ENCODE data around the gene BPIFA2. TPM values are rescaled to one million over a fixed set of nuclear protein-coding genes. Genes with fewer than 3 reads are reported as not detected.
A peak's percentile ranks its signal among the peaks of the same experiment; 100 is the strongest.

Gene BPIFA2
- total RNA-seq, 1 donor from 2014 or later, result not detected

DNA sequence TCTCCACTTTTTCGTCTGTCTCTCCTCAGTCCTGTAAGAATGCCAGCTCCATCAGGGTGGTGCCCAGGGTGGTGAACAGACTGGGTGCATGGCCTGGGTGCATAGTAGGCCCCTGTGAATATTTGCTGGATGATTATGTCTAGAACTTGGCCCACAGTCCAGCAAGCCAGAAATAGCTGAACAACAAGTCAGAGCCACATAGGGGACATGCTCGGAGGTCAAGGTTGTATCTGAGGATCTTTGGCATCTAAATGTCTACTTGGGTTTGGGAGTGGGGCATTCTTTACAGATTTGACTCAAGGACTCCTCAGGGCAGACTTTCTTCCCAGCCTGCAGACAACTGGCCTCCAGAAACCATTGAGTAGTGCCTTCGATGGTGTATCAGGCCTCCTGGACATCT is 31.1 kb downstream of the BPIFA2 start:
- no peak for DNase-seq
- Histone ChIP-seq H3K4me3 (no peak overlapping the region), H3K4me1 (no peaks in the 10 kb centered on the region), H3K36me3 (no peaks in the 10 kb centered on the region), H3K9me3 (replicated peaks) (no peaks in the 10 kb centered on the region), H3K27me3 (ENCODE audit: low read depth) (peaks cover 80% of the 10 kb centered on the region), H3K27ac (replicated peaks) (no peak overlapping the region)
- intact Hi-C loops (cut with micrococcal nuclease), result no loop called here
- no peak for TF ChIP-seq CTCF (IDR thresholded peaks at IDR 0.05; ENCODE audit: borderline replicate concordance)

DNA sequence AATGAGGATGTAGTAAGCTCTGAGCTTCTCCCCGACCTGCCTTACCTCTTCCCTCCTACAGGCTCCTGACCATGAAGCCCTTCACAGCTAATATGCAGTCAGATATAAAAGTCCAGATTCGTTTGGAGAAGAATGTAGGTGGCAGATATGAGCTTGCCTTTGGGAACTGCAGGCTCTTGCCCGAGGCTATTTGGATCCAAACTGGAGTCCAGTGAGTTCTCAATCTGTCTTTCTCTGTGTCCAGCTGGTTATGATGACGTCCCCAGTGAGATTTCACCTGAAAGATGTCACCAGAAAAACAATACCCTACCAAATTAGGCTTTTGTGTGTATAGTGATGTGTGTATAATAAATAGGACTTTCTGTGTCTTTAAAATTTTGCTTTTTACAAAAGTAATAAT is 34.5 kb downstream of the BPIFA2 start:
- TF ChIP-seq CTCF (IDR thresholded peaks at IDR 0.05; ENCODE audit: borderline replicate concordance), result no peak
- no peak overlapping the region for H3K27ac ChIP-seq (replicated peaks)
- no peaks in the 10 kb centered on the region for H3K4me1 ChIP-seq
- no peaks in the 10 kb centered on the region for H3K9me3 ChIP-seq (replicated peaks)
- H3K4me3 ChIP-seq, result no peak overlapping the region
- no peaks in the 10 kb centered on the region for H3K36me3 ChIP-seq
- peaks cover 86% of the 10 kb centered on the region for H3K27me3 ChIP-seq (ENCODE audit: low read depth)
- intact Hi-C loops (cut with micrococcal nuclease), result no loop called here
- DNase-seq, result no peak

DNA sequence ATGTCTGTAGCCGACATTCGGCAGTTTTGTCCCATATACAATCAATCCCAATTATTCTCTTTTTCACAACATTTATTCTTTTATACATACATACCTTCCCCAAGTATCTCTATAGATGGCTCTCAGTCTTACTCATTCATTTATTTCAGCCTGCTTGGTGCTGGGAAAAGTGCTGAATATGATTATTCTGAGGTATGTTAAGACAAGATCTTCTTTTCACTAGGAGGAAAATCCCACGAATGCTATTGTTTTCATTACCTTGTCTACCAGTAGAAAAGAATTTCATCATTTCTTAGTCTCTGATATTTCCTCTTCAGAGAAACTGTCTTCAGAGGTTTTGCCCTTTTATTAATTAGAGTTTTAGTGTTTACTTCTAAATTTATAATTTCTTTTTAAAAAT is 35.5 kb downstream of the BPIFA2 start:
- Histone ChIP-seq H3K4me1 (no peaks in the 10 kb centered on the region), H3K9me3 (replicated peaks) (no peaks in the 10 kb centered on the region), H3K27ac (replicated peaks) (no peak overlapping the region), H3K36me3 (no peaks in the 10 kb centered on the region), H3K27me3 (ENCODE audit: low read depth) (peaks cover 86% of the 10 kb centered on the region), H3K4me3 (no peak overlapping the region)
- no peak for DNase-seq
- TF ChIP-seq CTCF (IDR thresholded peaks at IDR 0.05; ENCODE audit: borderline replicate concordance), result no peak
- intact Hi-C loops (cut with micrococcal nuclease), result no loop called here

- intact Hi-C loops (cut with micrococcal nuclease), result no loop called here
- TF ChIP-seq CTCF (IDR thresholded peaks at IDR 0.05; ENCODE audit: borderline replicate concordance), result no peak
- Histone ChIP-seq H3K9me3 (replicated peaks) (no peaks in the 10 kb centered on the region), H3K27ac (replicated peaks) (no peak overlapping the region), H3K27me3 (ENCODE audit: low read depth) (peaks cover 75% of the 10 kb centered on the region), H3K4me3 (no peak overlapping the region), H3K36me3 (no peaks in the 10 kb centered on the region), H3K4me1 (no peaks in the 10 kb centered on the region)
- peak; percentile 47 for DNase-seq
These were observed 41.8 kb downstream of the BPIFA2 start for GRCh38 chr20:33209789-33210188.

DNA sequence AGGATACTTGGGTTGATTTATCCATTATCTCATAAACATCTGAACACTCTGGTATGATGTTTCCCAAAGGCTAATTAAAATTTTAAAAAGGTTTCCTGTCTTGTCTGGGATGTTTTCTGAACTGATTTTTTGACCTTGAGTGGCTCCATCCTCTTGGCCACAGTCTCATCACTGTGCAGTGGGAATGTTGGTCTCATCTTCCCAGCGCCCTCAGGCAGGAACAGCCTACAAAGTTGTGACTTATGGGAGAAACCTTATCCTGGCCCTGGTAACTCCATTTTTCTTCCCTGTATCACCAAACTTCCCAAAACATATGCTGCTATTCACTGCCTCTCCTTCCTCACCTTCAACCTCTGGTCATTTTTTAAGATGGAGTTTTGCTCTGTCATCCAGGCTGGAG is 42.4 kb downstream of the BPIFA2 start:
- H3K9me3 ChIP-seq (replicated peaks), result no peaks in the 10 kb centered on the region
- intact Hi-C loops (cut with micrococcal nuclease), result no loop called here

More for the DNA sequence above, 42.4 kb downstream of the BPIFA2 start:
- Histone ChIP-seq H3K27me3 (ENCODE audit: low read depth) (peaks cover 75% of the 10 kb centered on the region), H3K4me1 (no peaks in the 10 kb centered on the region), H3K36me3 (no peaks in the 10 kb centered on the region), H3K27ac (replicated peaks) (no peak overlapping the region), H3K4me3 (no peak overlapping the region)
- no peak for TF ChIP-seq CTCF (IDR thresholded peaks at IDR 0.05; ENCODE audit: borderline replicate concordance)
- DNase-seq, result no peak
